GM21786 (cell line): ENCODE results near the gene ITCH.
"Not testable (repeated sequence)": the region's sequence is repeated elsewhere in the genome, so short reads cannot be mapped to it uniquely, and the experiment has no call there.

Experiments used
- ATAC-seq: cut with Tn5 transposase; IDR thresholded peaks from one replicate; pipeline ENCODE4 v1.9.1; 2021; ENCODE audit not compliant: unreplicated experiment

ITCH gene

DNA sequence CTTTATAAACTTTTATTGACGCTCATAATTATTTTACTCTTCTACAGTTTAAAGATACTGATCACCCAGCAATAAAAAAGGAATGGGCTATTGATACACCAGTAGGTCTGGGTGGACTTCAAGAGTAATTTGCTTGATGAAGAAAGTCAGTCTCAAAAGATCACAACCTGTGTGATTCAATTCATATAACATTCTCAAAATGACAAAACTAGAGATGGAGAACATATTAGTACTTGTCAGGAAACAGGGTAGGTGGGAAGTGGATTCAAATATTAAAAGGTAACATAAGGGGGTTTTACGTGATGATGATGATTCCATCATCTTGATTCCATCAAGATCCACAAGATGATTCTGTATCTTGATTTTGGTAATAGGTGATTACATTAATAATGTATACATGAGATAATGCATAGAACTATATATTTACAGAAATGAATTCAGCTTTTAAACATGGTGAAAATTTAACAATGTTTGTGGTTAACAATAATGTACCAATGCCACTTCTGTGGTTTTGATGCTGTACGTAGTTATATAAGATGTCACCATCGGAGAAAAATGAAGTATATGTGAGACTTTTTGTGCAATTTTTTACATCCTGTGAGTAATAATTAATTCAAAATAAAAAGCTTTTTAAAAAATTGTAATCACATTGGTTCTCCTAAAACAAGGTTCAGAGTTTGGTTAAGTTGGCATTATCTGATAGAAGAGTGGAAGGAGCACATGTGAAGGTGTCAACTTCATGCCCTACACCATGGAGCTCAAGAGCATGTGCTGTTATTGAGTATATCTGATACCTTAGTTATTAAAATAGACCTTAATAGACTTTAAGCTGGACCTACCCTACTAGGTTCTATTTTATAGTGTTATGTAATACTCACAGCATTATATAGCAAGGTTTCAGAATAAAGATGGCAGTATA, 86.9 kb downstream of the ITCH start:
- no peak for ATAC-seq

DNA sequence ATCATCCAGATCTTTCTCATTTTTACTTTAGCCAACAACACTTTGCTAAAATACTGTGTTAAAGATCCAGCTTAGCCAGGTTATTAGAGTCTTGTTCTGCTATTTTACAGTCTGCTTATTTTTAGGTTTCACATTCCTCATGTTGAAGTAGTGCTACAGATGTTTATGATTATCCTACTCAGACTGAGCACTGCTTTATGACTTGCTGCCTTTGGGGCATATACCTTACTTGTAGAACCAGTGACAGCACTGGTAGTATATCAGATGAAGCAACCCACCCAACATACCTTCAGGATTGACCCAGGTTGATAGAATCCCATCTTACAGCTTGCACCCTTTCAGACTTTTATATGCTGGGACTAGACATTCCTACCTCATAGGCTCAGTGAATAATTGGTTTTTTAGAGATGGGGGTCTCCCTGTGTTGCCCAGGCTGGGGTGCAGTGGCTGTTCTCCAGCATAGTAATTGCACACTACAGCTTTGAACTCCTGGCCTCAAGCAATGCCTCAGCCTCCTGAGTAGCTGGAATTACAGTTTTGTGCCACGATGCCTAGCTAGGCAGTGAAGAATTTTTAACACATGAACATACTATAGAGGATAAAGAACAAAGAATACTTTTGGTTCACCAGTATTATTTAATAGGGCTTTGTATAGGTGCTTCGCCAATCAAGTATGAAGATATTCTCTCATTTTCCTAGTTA, 89.4 kb downstream of the ITCH start:
- no peak for ATAC-seq

- ATAC-seq: no peak
Measured at GRCh38 chr20:34458631-34459030, 95.6 kb downstream of the ITCH start.

GRCh38 chr20:34459209-34459897, 96.3 kb downstream of the ITCH start:
- ATAC-seq: no peak

- ATAC-seq: no peak
Measured at GRCh38 chr20:34461779-34462087, 98.7 kb downstream of the ITCH start.

- ATAC-seq: no peak
Measured at GRCh38 chr20:34468951-34469350, 105.9 kb downstream of the ITCH start.

DNA sequence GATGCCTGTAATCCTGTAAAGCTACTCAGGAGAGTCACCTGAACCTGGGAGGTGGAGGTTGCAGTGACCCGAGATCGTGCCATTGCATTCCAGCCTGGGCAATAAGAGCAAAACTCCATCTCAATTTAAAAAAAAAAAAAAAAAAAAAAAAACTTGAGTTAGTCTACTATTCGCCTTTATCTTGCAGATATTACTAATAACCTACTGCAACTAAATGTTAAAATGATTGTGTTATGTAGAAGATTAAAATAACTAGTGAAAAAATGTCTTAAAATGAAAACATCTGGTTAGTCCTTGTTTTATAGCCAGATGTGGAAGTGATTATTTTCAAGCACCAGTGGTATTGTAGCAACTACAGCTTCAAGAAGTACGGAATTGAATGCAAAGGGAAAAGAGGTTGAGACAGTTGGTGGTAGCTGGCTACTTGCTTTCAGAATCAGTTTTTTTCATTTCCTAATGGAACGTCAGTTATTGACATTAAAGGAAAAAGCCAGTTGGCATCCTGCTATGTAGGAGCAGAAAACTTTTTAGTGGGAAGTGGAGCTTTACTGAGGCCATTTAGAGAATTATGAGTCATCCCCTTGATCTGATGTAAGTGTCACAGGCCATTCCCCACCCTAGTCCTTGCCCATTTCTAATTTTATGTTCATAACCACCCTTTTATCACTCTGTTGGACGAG, 109.3 kb downstream of the ITCH start:
- ATAC-seq: no peak

GRCh38 chr20:34473262-34473883, 110.3 kb downstream of the ITCH start:
- ATAC-seq: no peak

DNA sequence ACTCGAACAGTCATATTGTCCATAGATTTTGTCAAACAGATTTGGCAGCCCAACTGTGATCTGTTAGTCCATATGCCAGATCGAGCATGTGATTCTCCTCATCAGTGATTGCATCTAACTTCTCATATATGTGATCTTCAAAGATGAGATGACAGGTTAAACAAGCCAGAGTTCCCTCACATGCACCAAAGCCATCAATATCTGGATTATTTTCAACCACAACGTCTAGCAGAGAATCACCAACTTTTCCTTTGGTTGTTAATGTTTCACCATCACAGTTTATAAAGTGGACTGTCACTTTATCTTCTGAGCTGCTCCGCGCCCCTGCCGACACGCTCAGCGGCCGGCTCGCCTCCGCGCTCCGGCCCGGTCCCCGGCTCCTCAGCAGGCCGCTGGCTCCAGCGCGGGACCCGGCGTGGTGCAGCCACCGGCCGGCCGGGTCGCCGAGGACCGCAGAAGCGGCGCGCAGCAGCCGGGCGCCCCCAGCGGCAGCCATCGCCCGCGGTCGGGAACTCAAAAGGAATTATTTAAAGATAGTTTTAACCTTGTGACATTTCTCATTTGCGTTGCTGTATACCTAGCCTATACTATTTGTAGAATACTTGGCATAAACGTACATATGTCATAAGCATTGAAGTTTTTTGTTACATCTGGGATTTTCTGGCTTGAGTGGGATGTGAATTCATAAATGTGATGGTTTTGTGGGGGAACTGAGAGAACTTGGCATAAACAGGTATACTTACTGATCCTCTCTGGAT, 113.1 kb downstream of the ITCH start:
- ATAC-seq: no peak

DNA sequence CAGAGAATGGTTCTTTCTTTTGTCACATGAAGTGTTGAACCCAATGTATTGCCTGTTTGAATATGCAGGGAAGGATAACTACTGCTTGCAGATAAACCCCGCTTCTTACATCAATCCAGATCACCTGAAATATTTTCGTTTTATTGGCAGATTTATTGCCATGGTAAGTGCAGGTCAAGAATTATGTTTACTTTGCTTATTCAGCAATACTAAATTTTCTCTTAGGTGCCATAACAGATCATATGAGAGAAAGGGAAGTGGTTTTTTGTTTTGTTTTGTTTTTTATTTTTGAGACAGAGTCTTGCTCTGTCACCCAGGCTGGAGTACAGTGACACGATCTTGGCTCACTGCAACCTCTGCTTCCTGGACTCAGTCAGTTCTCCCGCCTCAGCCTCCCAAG, 116.6 kb downstream of the ITCH start:
- no peak for ATAC-seq

DNA sequence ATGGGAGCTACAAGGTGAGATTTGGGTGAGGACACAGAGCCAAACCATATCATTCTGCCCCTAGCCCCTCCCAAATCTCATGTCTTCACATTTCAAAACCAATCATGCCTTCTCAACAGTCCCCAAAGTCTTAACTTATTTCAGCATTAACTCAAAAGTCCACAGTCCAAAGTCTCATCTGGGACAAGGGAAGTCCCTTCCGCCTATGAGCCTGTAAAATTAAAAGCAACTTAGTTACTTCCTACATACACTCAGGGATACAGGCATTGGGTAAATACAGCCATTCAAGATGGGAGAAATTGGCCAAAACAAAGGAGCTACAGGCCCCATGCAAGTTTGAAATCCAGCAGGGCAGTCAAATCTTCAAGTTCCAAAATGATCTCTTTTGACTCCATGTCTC, 119.1 kb downstream of the ITCH start:
- not testable (repeated sequence) for ATAC-seq

DNA sequence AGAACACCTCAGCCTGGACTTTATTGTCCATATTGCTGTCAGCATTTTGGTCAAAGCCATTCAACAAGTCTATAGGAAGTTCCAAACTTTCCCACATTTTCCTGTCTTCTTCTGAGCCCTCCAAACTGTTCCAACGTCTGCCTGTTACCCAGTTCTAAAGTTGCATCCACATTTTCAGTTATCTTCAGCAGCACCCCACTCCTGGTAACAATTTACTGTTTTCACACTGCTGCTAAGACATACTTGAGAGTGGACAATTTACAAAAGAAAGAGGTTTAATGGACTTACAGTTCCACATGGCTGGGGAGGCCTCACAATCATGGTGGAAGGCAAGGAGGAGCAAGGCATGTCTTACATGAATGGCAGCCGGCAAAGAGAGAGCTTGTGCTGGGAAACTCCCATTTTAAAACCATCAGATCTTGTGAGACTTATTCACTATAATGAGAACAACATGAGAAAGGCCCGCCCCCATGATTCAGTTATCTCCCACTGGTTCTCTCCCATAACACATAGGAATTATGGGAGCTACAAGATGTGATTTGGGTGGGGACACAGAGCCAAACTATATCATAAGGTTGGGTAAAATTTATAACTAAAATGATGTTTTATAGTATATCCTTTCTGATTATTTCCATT, 120.6 kb downstream of the ITCH start:
- not testable (repeated sequence) for ATAC-seq

DNA sequence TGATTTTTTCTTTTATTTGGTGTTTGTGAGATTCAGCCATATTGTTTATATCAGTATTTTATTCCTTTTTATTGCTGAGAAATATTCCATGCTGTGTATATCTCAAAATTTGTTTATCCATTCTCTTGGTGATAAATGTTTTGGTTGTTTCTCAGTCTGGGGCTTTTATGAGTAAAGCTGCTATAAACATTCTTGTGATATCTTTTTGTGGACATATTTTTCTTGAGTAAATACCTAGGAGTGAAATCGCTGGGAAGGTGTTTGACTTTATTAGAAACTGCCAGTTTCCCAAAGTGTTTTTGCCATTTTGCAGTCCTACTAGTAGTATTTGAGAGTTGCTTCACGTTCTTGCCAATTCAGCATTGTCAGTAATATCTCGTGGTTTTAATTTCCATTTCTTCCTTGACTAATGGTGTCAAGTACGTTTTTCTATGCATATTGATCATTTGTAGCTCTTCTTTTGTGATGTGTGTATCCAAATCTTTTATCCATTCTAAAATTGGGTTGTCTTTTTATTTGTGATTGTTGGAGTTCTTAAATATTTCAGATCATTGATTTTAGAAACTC, 122.1 kb downstream of the ITCH start:
- ATAC-seq: no peak

DNA sequence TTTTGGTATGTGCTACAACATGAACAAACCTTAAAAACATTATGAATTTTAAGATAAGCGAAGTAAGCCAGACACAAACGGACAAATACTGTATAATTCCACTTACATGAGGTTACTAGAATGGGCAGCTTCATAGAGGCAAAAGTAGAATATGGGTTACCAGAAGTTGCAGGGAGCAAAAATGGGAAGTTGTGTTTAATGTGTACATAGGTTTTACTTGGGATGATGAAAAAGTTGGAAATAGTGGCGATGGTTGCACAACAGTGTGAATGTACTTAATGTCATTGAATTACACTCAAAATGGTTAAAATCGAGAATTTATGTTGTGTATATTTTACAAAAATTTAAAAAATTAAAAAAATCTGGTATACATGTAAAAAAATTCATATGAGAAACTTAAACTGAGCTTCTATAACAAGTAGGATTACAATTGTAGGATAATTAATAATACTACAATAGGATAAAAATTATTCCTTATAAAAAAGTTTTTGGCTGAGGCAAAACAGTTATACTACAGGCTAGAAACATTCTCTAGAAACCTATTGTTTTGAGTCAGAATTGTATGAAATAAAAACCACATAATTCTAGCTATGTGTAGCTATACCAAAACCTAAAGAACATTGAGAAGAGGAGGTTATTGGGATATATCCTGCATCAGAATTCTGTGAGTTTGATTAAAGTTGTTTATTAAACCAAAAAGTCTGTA, 128.3 kb downstream of the ITCH start:
- no peak for ATAC-seq

GRCh38 chr20:34491932-34492509, 128.9 kb downstream of the ITCH start:
- ATAC-seq: no peak

DNA sequence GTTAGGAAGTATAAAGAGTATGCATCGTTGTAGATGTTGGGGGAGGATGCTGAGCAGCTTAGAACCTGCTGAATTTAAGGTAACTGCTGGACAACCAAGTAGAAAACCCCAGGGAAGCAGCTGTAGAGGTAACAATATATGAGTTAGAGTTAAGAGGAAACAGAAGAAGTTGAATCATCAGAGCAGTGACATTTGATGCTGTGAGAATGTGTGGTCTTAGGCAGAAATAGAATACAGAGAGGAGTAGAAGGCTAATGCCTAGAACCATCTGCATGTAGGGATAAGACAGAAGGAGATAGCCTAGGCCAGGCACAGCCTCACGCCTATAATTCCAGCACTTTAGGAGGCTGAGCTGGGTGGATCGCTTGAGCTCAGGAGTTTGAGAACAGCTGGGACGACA, 130.6 kb downstream of the ITCH start:
- ATAC-seq: no peak

DNA sequence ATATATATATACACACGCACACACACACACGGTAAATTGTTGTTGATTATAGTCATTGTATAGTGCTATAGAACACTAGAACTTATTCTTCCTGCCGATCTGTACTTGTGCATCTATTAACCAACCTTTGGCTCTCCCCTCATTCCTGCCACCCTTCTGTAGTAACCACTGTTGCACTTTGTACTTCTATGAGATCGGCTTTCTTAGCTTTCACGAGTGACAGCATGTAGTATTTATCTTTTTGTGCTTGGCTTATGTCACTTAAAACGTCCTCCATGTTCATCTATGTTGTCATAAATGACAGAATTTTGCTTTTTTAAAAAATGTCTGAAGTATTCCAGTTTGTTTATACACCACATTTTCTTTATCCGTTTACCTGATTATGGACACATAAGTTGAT, 132.2 kb downstream of the ITCH start:
- ATAC-seq: no peak

DNA sequence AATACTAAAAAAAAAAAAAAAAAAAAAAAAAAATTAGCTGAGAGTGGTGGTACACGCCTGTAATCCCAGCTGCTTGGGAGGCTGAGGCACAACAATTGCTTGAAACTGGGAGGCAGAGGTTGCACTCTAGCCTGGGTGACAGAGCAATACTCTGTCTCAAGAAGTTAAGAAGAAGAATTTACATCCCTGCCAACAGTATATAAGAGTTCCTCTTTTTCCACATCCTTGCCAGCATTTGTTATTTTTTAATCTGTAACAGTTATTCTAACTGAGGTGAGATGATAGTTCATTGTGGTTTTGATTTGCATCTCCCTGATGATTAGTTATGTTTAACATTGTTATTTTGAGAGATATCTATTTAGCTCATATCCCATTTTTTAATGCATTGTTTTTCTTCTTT, 132.8 kb downstream of the ITCH start:
- no peak for ATAC-seq
